BJ (cell line): Measurements from ENCODE around the gene PTGFRN. TPM values are rescaled to one million over a fixed set of nuclear protein-coding genes. Genes with fewer than 3 reads are reported as not detected.

ENCODE experiments used
- CTCF ChIA-PET: fragments of 350-600 bp; formaldehyde crosslinking; extraction: SDS; loops from one replicate; lab custom pipeline; 2021; ENCODE audit warnings: antibody characterized with exemption, inconsistent platforms; lab: Yijun Ruan, JAX
- POLR2A ChIA-PET: fragments of 300-600 bp; sonication (Branson Sonifier 250); formaldehyde crosslinking; extraction: SDS; loops from one replicate; lab custom pipeline; 2021; ENCODE audit warnings: antibody characterized with exemption; lab: Charles Lee
- DNase-seq: peaks from one replicate; pipeline ENCODE4 v3.0.0-alpha.2; 2011; ENCODE audit warnings: low read depth
- H3K27me3 ChIP-seq: 2 replicates; pipeline ENCODE4 v1.6.0; 2011; ENCODE audit warnings: low read length; ENCODE audit not compliant: control insufficient read depth, insufficient read depth
- H3K36me3 ChIP-seq: 2 replicates; pipeline ENCODE4 v1.5.1; 2011; ENCODE audit warnings: low read length; ENCODE audit not compliant: control insufficient read depth, insufficient read depth
- H3K4me3 ChIP-seq: 2 replicates; pipeline ENCODE4 v1.5.1; 2011; ENCODE audit warnings: low read depth, mild to moderate bottlenecking, control low read depth, low read length
- polyA plus RNA-seq: library from polyadenylated mRNA; depleted of rRNA; stranded (reverse); fragments of >200 nt; gene quantifications from 2 replicates; pipeline ENCODE4 v1.2.3, GENCODE V29; 2011
- TF ChIP-seq, protein P1 (sequence below): IDR thresholded peaks from 2 replicates; pipeline ENCODE4 v1.5.1; 2011; ENCODE audit warnings: low read depth, mild to moderate bottlenecking, control low read depth, inconsistent platforms, low read length, moderate library complexity; ENCODE audit not compliant: insufficient read depth

The PTGFRN gene
- polyA plus RNA-seq, 1 experiment, result 3.1 TPM

GRCh38 chr1:116999596-116999995, 89.9 kb downstream of the PTGFRN start:
- Histone ChIP-seq H3K4me3 (no peak overlapping the region), H3K36me3 (no peaks in the 10 kb centered on the region), H3K27me3 (no peaks in the 10 kb centered on the region)
- no peak for DNase-seq
- ChIA-PET CTCF (no interaction called here), POLR2A (no interaction called here)
- TF ChIP-seq, protein P1, sequence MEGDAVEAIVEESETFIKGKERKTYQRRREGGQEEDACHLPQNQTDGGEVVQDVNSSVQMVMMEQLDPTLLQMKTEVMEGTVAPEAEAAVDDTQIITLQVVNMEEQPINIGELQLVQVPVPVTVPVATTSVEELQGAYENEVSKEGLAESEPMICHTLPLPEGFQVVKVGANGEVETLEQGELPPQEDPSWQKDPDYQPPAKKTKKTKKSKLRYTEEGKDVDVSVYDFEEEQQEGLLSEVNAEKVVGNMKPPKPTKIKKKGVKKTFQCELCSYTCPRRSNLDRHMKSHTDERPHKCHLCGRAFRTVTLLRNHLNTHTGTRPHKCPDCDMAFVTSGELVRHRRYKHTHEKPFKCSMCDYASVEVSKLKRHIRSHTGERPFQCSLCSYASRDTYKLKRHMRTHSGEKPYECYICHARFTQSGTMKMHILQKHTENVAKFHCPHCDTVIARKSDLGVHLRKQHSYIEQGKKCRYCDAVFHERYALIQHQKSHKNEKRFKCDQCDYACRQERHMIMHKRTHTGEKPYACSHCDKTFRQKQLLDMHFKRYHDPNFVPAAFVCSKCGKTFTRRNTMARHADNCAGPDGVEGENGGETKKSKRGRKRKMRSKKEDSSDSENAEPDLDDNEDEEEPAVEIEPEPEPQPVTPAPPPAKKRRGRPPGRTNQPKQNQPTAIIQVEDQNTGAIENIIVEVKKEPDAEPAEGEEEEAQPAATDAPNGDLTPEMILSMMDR, result no peak

GRCh38 chr1:117000142-117000541, 90.4 kb downstream of the PTGFRN start:
- H3K27me3 ChIP-seq, result no peaks in the 10 kb centered on the region
- ChIA-PET POLR2A (no interaction called here), CTCF (interaction anchor here (1.0 kb wide), 1 partner anchor 24 kb away, joined by 3 read pairs; no protein-coding TSS in a partner anchor)
- H3K4me3 ChIP-seq, result no peak overlapping the region
- DNase-seq, result no peak
- TF ChIP-seq, protein P1, result no peak
- H3K36me3 ChIP-seq, result no peaks in the 10 kb centered on the region

GRCh38 chr1:117001254-117001927, 91.7 kb downstream of the PTGFRN start, which contains the start of gene CD101:
Gene CD101 (plus strand): TSS chr1:117001760. CDS start chr1:117001818, 58 bp downstream.
- CTCF ChIA-PET, result no interaction called here
- Histone ChIP-seq H3K4me3 (no peak within 1 kb of the TSS), H3K27me3 (no peaks in the 10 kb centered on the region), H3K36me3 (no peaks in the 10 kb centered on the region)
- no peak for DNase-seq
- POLR2A ChIA-PET, result no interaction called here
- TF ChIP-seq, protein P1, result no peak

GRCh38 chr1:117003223-117003875, 93.6 kb downstream of the PTGFRN start:
- CTCF ChIA-PET, result interaction anchor here (1.0 kb wide), 1 partner anchor 278 kb away, joined by 3 read pairs; no protein-coding TSS in a partner anchor

GRCh38 chr1:117007719-117008013, 98.0 kb downstream of the PTGFRN start:
- ChIA-PET CTCF (no interaction called here), POLR2A (no interaction called here)
- TF ChIP-seq, protein P1, result no peak
- Histone ChIP-seq H3K4me3 (no peak overlapping the region), H3K36me3 (no peaks in the 10 kb centered on the region), H3K27me3 (no peaks in the 10 kb centered on the region; the same call in 1 of the 2 replicates)
- no peak for DNase-seq

More at GRCh38 chr1:117003223-117003875, 93.6 kb downstream of the PTGFRN start:
- POLR2A ChIA-PET, result no interaction called here
- TF ChIP-seq, protein P1, result no peak
- Histone ChIP-seq H3K4me3 (no peak overlapping the region), H3K36me3 (no peaks in the 10 kb centered on the region), H3K27me3 (no peaks in the 10 kb centered on the region)
- no peak for DNase-seq
